ENCODE data around the gene ADSL. TPM values are rescaled to one million over a fixed set of nuclear protein-coding genes. Genes with fewer than 3 reads are reported as not detected.

ADSL gene
- total and polyA plus RNA-seq, 2 of the 8 experiments (the other 6 are each of a cell fraction or from before 2014, with no cell fraction given): 197 to 218 TPM

DNA sequence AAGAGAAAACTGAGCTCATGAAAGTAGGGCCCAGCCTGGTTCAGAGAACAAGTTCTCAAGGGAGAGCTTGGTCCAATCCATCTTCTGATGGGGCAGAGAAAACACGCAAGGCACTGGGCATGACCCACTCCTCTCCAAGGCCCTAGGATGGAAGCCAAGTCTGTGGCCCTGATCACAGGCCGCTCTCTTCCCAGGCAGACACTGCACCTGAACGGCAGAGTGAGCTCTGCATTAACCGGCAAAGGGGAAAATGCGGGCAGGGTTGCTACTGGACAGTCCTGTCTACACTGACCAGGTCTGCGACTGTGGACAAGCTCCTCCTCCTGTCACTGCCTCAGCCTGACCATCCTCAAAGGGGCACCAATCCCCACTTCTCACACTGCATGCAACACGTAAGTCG lies 73.4 kb downstream of the ADSL start:
- Histone ChIP-seq H3K36me3 (ENCODE audit: control insufficient read depth in 2 of 4, insufficient read depth in 4 of 4, low read length in 3 of 4) (peaks cover 7 to 22% (median 17%) of the 10 kb centered on the region in 4 experiments; a peak in 6 of 8 replicates), H3K56ac (replicated peaks; ENCODE audit: insufficient read length, low read depth, low read length) (no peak overlapping the region), H3K4ac (replicated peaks; ENCODE audit: insufficient read length, low read depth, low read length) (no peak overlapping the region), H2BK20ac (ENCODE audit: low read length) (no peak overlapping the region), H3K79me1 (ENCODE audit: low read depth, low read length) (no peaks in the 10 kb centered on the region), H3K18ac (ENCODE audit: extremely low read depth, low read length) (no peak overlapping the region), H3K4me3 (ENCODE audit: extremely low read depth in 1 of 4, insufficient read depth in 2 of 4, low read depth in 3 of 4, low read length in 4 of 4) (no peak overlapping the region), H4K20me1 (replicated peaks in 1 of 2; ENCODE audit: control insufficient read depth in 1 of 2, insufficient read depth in 2 of 2, low read length in 2 of 2) (peaks cover 0 to 3% of the 10 kb centered on the region in 2 experiments), H3K9ac (replicated peaks in 1 of 4; ENCODE audit: extremely low read depth in 1 of 4, low read depth in 3 of 4, low read length in 3 of 4) (no peak overlapping the region), H4K8ac (ENCODE audit: extremely low read depth, insufficient read depth, low read length) (no peak overlapping the region), H2AFZ (ENCODE audit: low read length) (no peak overlapping the region), H3K27me3 (replicated peaks in 1 of 4; ENCODE audit: control insufficient read depth in 3 of 4, extremely low read depth in 1 of 4, insufficient read depth in 3 of 4, low read length in 3 of 4) (no peaks in the 10 kb centered on the region), H3K4me1 (replicated peaks in 1 of 4; ENCODE audit: control insufficient read depth in 3 of 4, insufficient read depth in 4 of 4, low read length in 3 of 4) (no peaks in the 10 kb centered on the region; a peak in 1 of 7 replicates), H3K27ac (ENCODE audit: low read depth, low read length) (no peak overlapping the region), H4K5ac (ENCODE audit: insufficient read length, low read depth, low read length) (no peak overlapping the region), H2BK5ac (ENCODE audit: low read depth, low read length) (no peak overlapping the region), H3K14ac (ENCODE audit: insufficient read length) (no peak overlapping the region), H3K23ac (ENCODE audit: insufficient read length) (no peak overlapping the region), H3K4me2 (ENCODE audit: insufficient read depth in 1 of 2, low read depth in 2 of 2, low read length in 2 of 2) (no peak overlapping the region), H2BK15ac (ENCODE audit: low read length) (no peak overlapping the region), H4K91ac (replicated peaks; ENCODE audit: insufficient read length, low read length) (no peak overlapping the region), H2AK5ac (ENCODE audit: low read depth, low read length) (no peak overlapping the region), H3K79me2 (ENCODE audit: control insufficient read depth in 1 of 2, insufficient read depth in 2 of 2, low read length in 2 of 2) (no peaks in the 10 kb centered on the region), H2BK12ac (ENCODE audit: low read depth, low read length) (no peak overlapping the region), H3K9me3 (ENCODE audit: insufficient read depth in 2 of 2, low read depth in 1 of 2, low read length in 1 of 2) (no peaks in the 10 kb centered on the region), H2BK120ac (replicated peaks; ENCODE audit: low read depth, low read length) (no peak overlapping the region), H3K23me2 (ENCODE audit: low read depth, low read length) (no peaks in the 10 kb centered on the region)
- WGBS, 2 experiments (ENCODE audit: extremely low coverage in 1 of 2, insufficient coverage in 1 of 2, insufficient read length in 1 of 2, insufficient replicate concordance in 2 of 2, low coverage in 1 of 2, low lambda C conversion rate in 2 of 2, missing lambda C conversion rate in 1 of 2): 96% methylated on average over 8 of the region's 8 CpGs; no CpG with 5 or more reads in 1 of the 2 experiments
- ChIA-PET CTCF (ENCODE audit: partially characterized antibody) (interaction anchor here (1.3 to 3.9 kb wide), 3 partner anchors 17 to 227 kb away, joined by 6 to 17 read pairs (median 10); no protein-coding TSS in a partner anchor), POLR2A (ENCODE audit: partially characterized antibody) (interaction anchor here (0.8 to 1.8 kb wide), 3 partner anchors 10 to 16 kb away, joined by 3 to 8 read pairs (median 5); no protein-coding TSS in a partner anchor)
- DNase-seq (ENCODE audit: low read depth in 1 of 2, low spot score in 2 of 2) (no peak), FAIRE-seq (no peak)
- TF ChIP-seq GABPA (IDR thresholded peaks at IDR 0.05; ENCODE audit: borderline replicate concordance, insufficient read depth, low read length): no peak
- no peak for TF ChIP-seq SUZ12 (IDR thresholded peaks at IDR 0.05; ENCODE audit: low read length)
- TF ChIP-seq, protein P1, sequence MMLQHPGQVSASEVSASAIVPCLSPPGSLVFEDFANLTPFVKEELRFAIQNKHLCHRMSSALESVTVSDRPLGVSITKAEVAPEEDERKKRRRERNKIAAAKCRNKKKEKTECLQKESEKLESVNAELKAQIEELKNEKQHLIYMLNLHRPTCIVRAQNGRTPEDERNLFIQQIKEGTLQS (IDR thresholded peaks at IDR 0.05; ENCODE audit: insufficient read depth, low read depth, low read length): no peak
- no peak for TF ChIP-seq E2F6 (IDR thresholded peaks at IDR 0.05)
- no peak for TF ChIP-seq POU5F1 (IDR thresholded peaks at IDR 0.05; ENCODE audit: low read depth, low read length)

All from H1 (cell line).